Sigmoid colon (tissue), 4 donors: ENCODE measurements around the gene ARL5A.

Experiments
- CTCF ChIP-seq, 4 experiments: fragments of 450-650 bp in 3 of 4; fragments of 200-600 bp in 1 of 4; IDR thresholded peaks; one replicate each; pipeline ENCODE4 v1.5.1; 2016 to 2019; ENCODE audit warnings: antibody characterized with exemption in 4 of 4, mild to moderate bottlenecking in 3 of 4, moderate library complexity in 2 of 4
- EP300 ChIP-seq, 4 donors: sonication (generic); formaldehyde crosslinking; IDR thresholded peaks; one replicate each; pipeline ENCODE4 v1.6.1; 2017; ENCODE audit warnings: antibody characterized with exemption in 4 of 4
- POLR2A ChIP-seq, 2 donors: fragments of 450-650 bp; IDR thresholded peaks; one replicate each; pipeline ENCODE4 v1.6.1; 2016; ENCODE audit warnings: antibody characterized with exemption in 2 of 2, mild to moderate bottlenecking in 2 of 2, moderate library complexity in 2 of 2
- POLR2AphosphoS5 ChIP-seq, 4 donors: sonication (generic); formaldehyde crosslinking; IDR thresholded peaks; one replicate each; pipeline ENCODE4 v1.6.1; 2017; ENCODE audit warnings: antibody characterized with exemption in 4 of 4

- TF ChIP-seq CTCF (IDR thresholded peaks at IDR 0.05) (no peak), POLR2AphosphoS5 (IDR thresholded peaks at IDR 0.05) (no peak), POLR2A (IDR thresholded peaks at IDR 0.05) (no peak), EP300 (IDR thresholded peaks at IDR 0.05) (no peak)
These were observed 70.4 kb downstream of the ARL5A start for GRCh38 chr2:151757861-151758260.
